ENCODE data around the gene TROAP. TPM values are rescaled to one million over a fixed set of nuclear protein-coding genes. Genes with fewer than 3 reads are reported as not detected.

Gene TROAP
- total and polyA plus RNA-seq, 9 of the 15 experiments (the other 6 are each of a cell fraction or from before 2014, with no cell fraction given): 46.4 to 171 (median 59.8) TPM

- intact Hi-C loops (cut with micrococcal nuclease): no loop called here
- TF ChIP-seq HMG20B (CRISPR knock-in tag; IDR thresholded peaks at IDR 0.05) (no peak), MTF1 (CRISPR knock-in tag; IDR thresholded peaks at IDR 0.05; ENCODE audit: borderline replicate concordance) (no peak), PREB (CRISPR knock-in tag; IDR thresholded peaks at IDR 0.05) (no peak), PTBP1 (IDR thresholded peaks at IDR 0.05; ENCODE audit: low read depth, low read length) (no peak), CHCHD3 (CRISPR knock-in tag; IDR thresholded peaks at IDR 0.05) (no peak), KLF1 (tag; IDR thresholded peaks at IDR 0.05) (peak; percentile 14; the same call in 1 of the 2 replicates), ELF1 (tag; IDR thresholded peaks at IDR 0.05) (no peak)
- TF ChIP-seq, protein P1, sequence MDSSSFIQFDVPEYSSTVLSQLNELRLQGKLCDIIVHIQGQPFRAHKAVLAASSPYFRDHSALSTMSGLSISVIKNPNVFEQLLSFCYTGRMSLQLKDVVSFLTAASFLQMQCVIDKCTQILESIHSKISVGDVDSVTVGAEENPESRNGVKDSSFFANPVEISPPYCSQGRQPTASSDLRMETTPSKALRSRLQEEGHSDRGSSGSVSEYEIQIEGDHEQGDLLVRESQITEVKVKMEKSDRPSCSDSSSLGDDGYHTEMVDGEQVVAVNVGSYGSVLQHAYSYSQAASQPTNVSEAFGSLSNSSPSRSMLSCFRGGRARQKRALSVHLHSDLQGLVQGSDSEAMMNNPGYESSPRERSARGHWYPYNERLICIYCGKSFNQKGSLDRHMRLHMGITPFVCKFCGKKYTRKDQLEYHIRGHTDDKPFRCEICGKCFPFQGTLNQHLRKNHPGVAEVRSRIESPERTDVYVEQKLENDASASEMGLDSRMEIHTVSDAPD (CRISPR knock-in tag; IDR thresholded peaks at IDR 0.05): no peak
- TF ChIP-seq, protein P2, sequence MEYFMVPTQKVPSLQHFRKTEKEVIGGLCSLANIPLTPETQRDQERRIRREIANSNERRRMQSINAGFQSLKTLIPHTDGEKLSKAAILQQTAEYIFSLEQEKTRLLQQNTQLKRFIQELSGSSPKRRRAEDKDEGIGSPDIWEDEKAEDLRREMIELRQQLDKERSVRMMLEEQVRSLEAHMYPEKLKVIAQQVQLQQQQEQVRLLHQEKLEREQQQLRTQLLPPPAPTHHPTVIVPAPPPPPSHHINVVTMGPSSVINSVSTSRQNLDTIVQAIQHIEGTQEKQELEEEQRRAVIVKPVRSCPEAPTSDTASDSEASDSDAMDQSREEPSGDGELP (CRISPR knock-in tag; IDR thresholded peaks at IDR 0.05; ENCODE audit: borderline replicate concordance): 0 out of 2 replicates have a peak, but pooled peaks have one; percentile 31
These were observed 26.0 kb upstream of the TROAP start for GRCh38 chr12:49296836-49297694.

More at GRCh38 chr12:49296836-49297694, 26.0 kb upstream of the TROAP start:
- ChIA-PET POLR2A (interaction anchor here (0.6 to 2.9 kb wide), 11 partner anchors 9 to 1370 kb away, joined by 3 to 10 read pairs (median 4); partner anchors contain the start of genes DNAJC22 and TROAP), CTCF (ENCODE audit: low intra/inter-chr PET ratio) (interaction anchor here (0.5 to 2.0 kb wide), 2 partner anchors 45 to 162 kb away, joined by 6 to 7 read pairs; no protein-coding TSS in a partner anchor)
- Histone ChIP-seq H3K9me1 (ENCODE audit: control insufficient read depth, insufficient read depth, low read length) (peaks cover 10% of the 10 kb centered on the region), H3K27me3 (ENCODE audit: control insufficient read depth in 2 of 2, insufficient read depth in 2 of 2, low read length in 2 of 2) (no peaks in the 10 kb centered on the region), H3K36me3 (ENCODE audit: control insufficient read depth, insufficient read depth, low read length) (no peaks in the 10 kb centered on the region), H3K27ac (ENCODE audit: extremely low read depth, low read depth, low read length) (no peak overlapping the region), H3K79me2 (ENCODE audit: control insufficient read depth, insufficient read depth, low read length) (no peaks in the 10 kb centered on the region), H3K9me3 (replicated peaks; ENCODE audit: control insufficient read depth, insufficient read depth, low read depth, low read length) (no peaks in the 10 kb centered on the region), H3K9ac (ENCODE audit: insufficient read depth in 1 of 2, low read depth in 2 of 2, low read length in 2 of 2) (peak overlapping the region; percentile 16 to 89; a peak in 3 of 4 replicates), H2AFZ (ENCODE audit: low read depth, low read length) (peak overlapping the region; percentile 92), H4K20me1 (replicated peaks; ENCODE audit: control insufficient read depth, insufficient read depth, low read length) (no peaks in the 10 kb centered on the region), H3K4me2 (ENCODE audit: insufficient read depth, low read length) (peak overlapping the region; percentile 85), H3K4me3 (peak overlapping the region; percentile 43), H3K4me1 (replicated peaks in 1 of 2; ENCODE audit: control insufficient read depth in 2 of 2, insufficient read depth in 2 of 2, low read length in 2 of 2) (peaks cover 19 to 62% of the 10 kb centered on the region in 2 experiments; a peak in 4 of 5 replicates)
- in situ Hi-C loops (cut with MboI): no loop called here
- WGBS (ENCODE audit: insufficient coverage, low coverage, missing lambda C conversion rate): 2% methylated on average over 58 of the region's 77 CpGs
- peak; percentile 89 to 91 (median 90) for DNase-seq (ENCODE audit: extremely low read depth in 1 of 4, low spot score in 3 of 4)
- ATAC-seq: peak; percentile 92
- BruUV-seq (replicated peaks): no TSS peak
- peak; percentile 74 for FAIRE-seq

All from K562 (cell line).